Inflammatory macrophage treated with lipopolysaccharide for 4 hours (primary cell): ENCODE results near the gene IFNLR1.
A peak's percentile ranks its signal among the peaks of the same experiment; 100 is the strongest.

Source experiments
- DNase-seq: peaks from one replicate; pipeline ENCODE4 v3.0.0-alpha.2; 2020

IFNLR1 gene

GRCh38 chr1:24175033-24175755 is 11.9 kb downstream of the IFNLR1 start:
- no peak for DNase-seq

GRCh38 chr1:24173638-24174575 is 13.2 kb downstream of the IFNLR1 start:
- DNase-seq: peak; percentile 51

- DNase-seq: no peak
Measured at GRCh38 chr1:24172598-24172997, 14.5 kb downstream of the IFNLR1 start.

GRCh38 chr1:24169286-24169685 is 17.8 kb downstream of the IFNLR1 start:
- no peak for DNase-seq

GRCh38 chr1:24168245-24168644 is 18.8 kb downstream of the IFNLR1 start:
- DNase-seq: no peak

GRCh38 chr1:24167008-24167407 is 20.1 kb downstream of the IFNLR1 start:
- no peak for DNase-seq

- no peak for DNase-seq
Measured at GRCh38 chr1:24165500-24165899, 21.6 kb downstream of the IFNLR1 start.

- DNase-seq: no peak
Measured at GRCh38 chr1:24164004-24164403, 23.1 kb downstream of the IFNLR1 start.

- no peak for DNase-seq
Measured at GRCh38 chr1:24162201-24162600, 24.9 kb downstream of the IFNLR1 start.

GRCh38 chr1:24161270-24161669 is 25.8 kb downstream of the IFNLR1 start:
- no peak for DNase-seq

GRCh38 chr1:24159366-24159765 is 27.7 kb downstream of the IFNLR1 start:
- DNase-seq: no peak

GRCh38 chr1:24157918-24158481 is 29.1 kb downstream of the IFNLR1 start:
- no peak for DNase-seq

GRCh38 chr1:24156542-24157260 is 30.4 kb downstream of the IFNLR1 start:
- no peak for DNase-seq

- peak; percentile 11 for DNase-seq
Measured at GRCh38 chr1:24155011-24155782, 31.9 kb downstream of the IFNLR1 start.

GRCh38 chr1:24154215-24154614 is 32.9 kb downstream of the IFNLR1 start:
- DNase-seq: no peak

GRCh38 chr1:24152631-24153494 is 34.2 kb downstream of the IFNLR1 start:
- DNase-seq: no peak

GRCh38 chr1:24151175-24151533 is 35.9 kb downstream of the IFNLR1 start:
- no peak for DNase-seq

GRCh38 chr1:24150234-24151174 is 36.6 kb downstream of the IFNLR1 start:
- peak; percentile 74 for DNase-seq

- peak; percentile 84 for DNase-seq
Measured at GRCh38 chr1:24149866-24150233, 37.2 kb downstream of the IFNLR1 start.

- DNase-seq: no peak
Measured at GRCh38 chr1:24147816-24148215, 39.3 kb downstream of the IFNLR1 start.
